ENCODE results near the gene HCAR2. TPM values are rescaled to one million over a fixed set of nuclear protein-coding genes. Genes with fewer than 3 reads are reported as not detected.

Gene HCAR2
- total RNA-seq, 4 donors from 2014 or later: 0.18 TPM; not detected in 3

GRCh38 chr12:122726080-122726558 is 23.0 kb upstream of the HCAR2 start:
- H3K36me3 ChIP-seq: no peaks in the 10 kb centered on the region
- intact Hi-C loops (cut with DNase I; ENCODE audit: low total_unique reads) (no loop called here), in situ Hi-C loops (cut with MboI; ENCODE audit: low sequenced_read_pairs in 4 of 4) (no loop called here)
- DNase-seq: no peak
- peaks cover 0 to 4% (median 0%) of the 10 kb centered on the region in 3 donors for H3K27me3 ChIP-seq
- no peak overlapping the region for H3K27ac ChIP-seq
- no peak for ATAC-seq
- H3K4me3 ChIP-seq: no peak overlapping the region
- no peaks in the 10 kb centered on the region for H3K4me1 ChIP-seq
- no peak for TF ChIP-seq CTCF (IDR thresholded peaks at IDR 0.05 in 4 of 5, conservative IDR thresholded peaks at IDR 0.05 in 1 of 5)
- no peak for TF ChIP-seq POLR2A (IDR thresholded peaks at IDR 0.05)
- H3K9me3 ChIP-seq: no peaks in the 10 kb centered on the region

- no peaks in the 10 kb centered on the region for H3K36me3 ChIP-seq
- no peak for ATAC-seq
- in situ Hi-C loops (cut with MboI; ENCODE audit: low sequenced_read_pairs in 4 of 4) (no loop called here), intact Hi-C loops (cut with DNase I; ENCODE audit: low total_unique reads) (no loop called here)
- H3K4me1 ChIP-seq: no peaks in the 10 kb centered on the region
- no peak overlapping the region for H3K4me3 ChIP-seq
- DNase-seq: no peak
- no peaks in the 10 kb centered on the region for H3K9me3 ChIP-seq
- no peaks in the 10 kb centered on the region for H3K27me3 ChIP-seq
- no peak overlapping the region for H3K27ac ChIP-seq
- no peak for TF ChIP-seq CTCF (IDR thresholded peaks at IDR 0.05 in 4 of 5, conservative IDR thresholded peaks at IDR 0.05 in 1 of 5)
- no peak for TF ChIP-seq POLR2A (IDR thresholded peaks at IDR 0.05)
Measured at GRCh38 chr12:122725452-122726079, 22.4 kb upstream of the HCAR2 start.

- ATAC-seq: no peak
- in situ Hi-C loops (cut with MboI; ENCODE audit: low sequenced_read_pairs in 4 of 4) (no loop called here), intact Hi-C loops (cut with DNase I; ENCODE audit: low total_unique reads) (no loop called here)
Measured at GRCh38 chr12:122724641-122725243, 21.6 kb upstream of the HCAR2 start.

GRCh38 chr12:122722387-122722786 is 19.2 kb upstream of the HCAR2 start:
- no peak overlapping the region for H3K27ac ChIP-seq
- ATAC-seq: no peak
- intact Hi-C loops (cut with DNase I; ENCODE audit: low total_unique reads): no loop called here
- H3K4me1 ChIP-seq: no peaks in the 10 kb centered on the region
- H3K36me3 ChIP-seq: no peaks in the 10 kb centered on the region
- no peak for DNase-seq
- H3K9me3 ChIP-seq: no peaks in the 10 kb centered on the region
- no peaks in the 10 kb centered on the region for H3K27me3 ChIP-seq
- H3K4me3 ChIP-seq: no peak overlapping the region
- TF ChIP-seq CTCF (IDR thresholded peaks at IDR 0.05 in 4 of 5, conservative IDR thresholded peaks at IDR 0.05 in 1 of 5): no peak
- TF ChIP-seq POLR2A (IDR thresholded peaks at IDR 0.05): no peak
- in situ Hi-C loops (cut with MboI; ENCODE audit: low sequenced_read_pairs in 4 of 4): no loop called here

More at GRCh38 chr12:122724641-122725243, 21.6 kb upstream of the HCAR2 start:
- no peaks in the 10 kb centered on the region for H3K27me3 ChIP-seq
- H3K4me3 ChIP-seq: no peak overlapping the region
- H3K36me3 ChIP-seq: no peaks in the 10 kb centered on the region
- TF ChIP-seq CTCF (IDR thresholded peaks at IDR 0.05 in 4 of 5, conservative IDR thresholded peaks at IDR 0.05 in 1 of 5) (no peak), POLR2A (IDR thresholded peaks at IDR 0.05) (no peak)
- no peaks in the 10 kb centered on the region for H3K4me1 ChIP-seq
- H3K9me3 ChIP-seq: no peaks in the 10 kb centered on the region
- no peak for DNase-seq
- no peak overlapping the region for H3K27ac ChIP-seq

Data from gastrocnemius medialis (tissue), 4 donors.